Measurements from ENCODE around the gene P2RY13.

Gene P2RY13

GRCh38 chr3:151321526-151321925 lies 7.8 kb downstream of the P2RY13 start:
- DNase-seq (ENCODE audit: low read depth in 4 of 4, low spot score in 1 of 4) = no peak

- DNase-seq (ENCODE audit: low read depth in 4 of 4, low spot score in 1 of 4) = no peak
Observed at GRCh38 chr3:151320131-151320530, 9.2 kb downstream of the P2RY13 start.

- DNase-seq (ENCODE audit: low read depth in 4 of 4, low spot score in 1 of 4) = no peak
Observed at GRCh38 chr3:151319628-151320027, 9.7 kb downstream of the P2RY13 start.

GRCh38 chr3:151318991-151319390 lies 10.4 kb downstream of the P2RY13 start:
- DNase-seq (ENCODE audit: low read depth in 4 of 4, low spot score in 1 of 4) = no peak

- no peak for DNase-seq (ENCODE audit: low read depth in 4 of 4, low spot score in 1 of 4)
Observed at GRCh38 chr3:151318313-151318712, 11.0 kb downstream of the P2RY13 start.

GRCh38 chr3:151316267-151316991 lies 12.9 kb downstream of the P2RY13 start, which contains the start of gene GPR87:
GPR87 (minus strand) TSS chr3:151316820; CDS start chr3:151300100, 16,720 bp downstream.
- no peak for DNase-seq (ENCODE audit: low read depth in 4 of 4, low spot score in 1 of 4)

GRCh38 chr3:151315846-151316245 lies 13.5 kb downstream of the P2RY13 start:
- DNase-seq (ENCODE audit: low read depth in 4 of 4, low spot score in 1 of 4) = no peak

- DNase-seq (ENCODE audit: low read depth in 4 of 4, low spot score in 1 of 4) = no peak
Observed at GRCh38 chr3:151315136-151315535, 14.2 kb downstream of the P2RY13 start.

GRCh38 chr3:151314593-151314992 lies 14.8 kb downstream of the P2RY13 start:
- no peak for DNase-seq (ENCODE audit: low read depth in 4 of 4, low spot score in 1 of 4)

- no peak for DNase-seq (ENCODE audit: low read depth in 4 of 4, low spot score in 1 of 4)
Observed at GRCh38 chr3:151314137-151314536, 15.2 kb downstream of the P2RY13 start.

- no peak for DNase-seq (ENCODE audit: low read depth in 4 of 4, low spot score in 1 of 4)
Observed at GRCh38 chr3:151312972-151313371, 16.4 kb downstream of the P2RY13 start.

- no peak for DNase-seq (ENCODE audit: low read depth in 4 of 4, low spot score in 1 of 4)
Observed at GRCh38 chr3:151309566-151309965, 19.8 kb downstream of the P2RY13 start.

GRCh38 chr3:151307583-151308488 lies 21.5 kb downstream of the P2RY13 start:
- DNase-seq (ENCODE audit: low read depth in 4 of 4, low spot score in 1 of 4) = no peak

- no peak for DNase-seq (ENCODE audit: low read depth in 4 of 4, low spot score in 1 of 4)
Observed at GRCh38 chr3:151307131-151307530, 22.2 kb downstream of the P2RY13 start.

- no peak for DNase-seq (ENCODE audit: low read depth in 4 of 4, low spot score in 1 of 4)
Observed at GRCh38 chr3:151306168-151306810, 23.1 kb downstream of the P2RY13 start.

GRCh38 chr3:151305775-151306151 lies 23.6 kb downstream of the P2RY13 start:
- no peak for DNase-seq (ENCODE audit: low read depth in 4 of 4, low spot score in 1 of 4)

- no peak for DNase-seq (ENCODE audit: low read depth in 4 of 4, low spot score in 1 of 4)
Observed at GRCh38 chr3:151305060-151305774, 24.1 kb downstream of the P2RY13 start.

GRCh38 chr3:151303751-151304150 lies 25.6 kb downstream of the P2RY13 start:
- no peak for DNase-seq (ENCODE audit: low read depth in 4 of 4, low spot score in 1 of 4)

GRCh38 chr3:151301787-151302186 lies 27.6 kb downstream of the P2RY13 start:
- DNase-seq (ENCODE audit: low read depth in 4 of 4, low spot score in 1 of 4) = no peak

GRCh38 chr3:151300539-151300938 lies 28.8 kb downstream of the P2RY13 start:
- DNase-seq (ENCODE audit: low read depth in 4 of 4, low spot score in 1 of 4) = no peak

GRCh38 chr3:151299006-151299405 lies 30.3 kb downstream of the P2RY13 start:
- DNase-seq (ENCODE audit: low read depth in 4 of 4, low spot score in 1 of 4) = no peak
